SK-MEL-5 (cell line): ENCODE data around the gene CHST11. TPM values are rescaled to one million over a fixed set of nuclear protein-coding genes. Genes with fewer than 3 reads are reported as not detected.
A peak's percentile ranks its signal among the peaks of the same experiment; 100 is the strongest.

Source experiments
- DNase-seq: peaks from one replicate; pipeline ENCODE4 v3.0.0-alpha.2; 2016; ENCODE audit warnings: low read depth, low spot score
- in situ Hi-C: cut with HindIII; loops from 2 replicates; pipeline ENCODE4 v1.10.0; 2016; ENCODE audit warnings: low sequenced_read_pairs, high pct_unique_total_duplicates, low pct_unique_long_range_greater_than_20kb
- total RNA-seq: library from RNA; depleted of rRNA; stranded (reverse); fragments of >200 nt; shearing (Covaris generic); gene quantifications from 2 replicates; pipeline ENCODE4 v1.2.3, GENCODE V29; 2014

Gene CHST11
- total RNA-seq, 1 experiment from 2014 or later = 27.4 TPM

DNA sequence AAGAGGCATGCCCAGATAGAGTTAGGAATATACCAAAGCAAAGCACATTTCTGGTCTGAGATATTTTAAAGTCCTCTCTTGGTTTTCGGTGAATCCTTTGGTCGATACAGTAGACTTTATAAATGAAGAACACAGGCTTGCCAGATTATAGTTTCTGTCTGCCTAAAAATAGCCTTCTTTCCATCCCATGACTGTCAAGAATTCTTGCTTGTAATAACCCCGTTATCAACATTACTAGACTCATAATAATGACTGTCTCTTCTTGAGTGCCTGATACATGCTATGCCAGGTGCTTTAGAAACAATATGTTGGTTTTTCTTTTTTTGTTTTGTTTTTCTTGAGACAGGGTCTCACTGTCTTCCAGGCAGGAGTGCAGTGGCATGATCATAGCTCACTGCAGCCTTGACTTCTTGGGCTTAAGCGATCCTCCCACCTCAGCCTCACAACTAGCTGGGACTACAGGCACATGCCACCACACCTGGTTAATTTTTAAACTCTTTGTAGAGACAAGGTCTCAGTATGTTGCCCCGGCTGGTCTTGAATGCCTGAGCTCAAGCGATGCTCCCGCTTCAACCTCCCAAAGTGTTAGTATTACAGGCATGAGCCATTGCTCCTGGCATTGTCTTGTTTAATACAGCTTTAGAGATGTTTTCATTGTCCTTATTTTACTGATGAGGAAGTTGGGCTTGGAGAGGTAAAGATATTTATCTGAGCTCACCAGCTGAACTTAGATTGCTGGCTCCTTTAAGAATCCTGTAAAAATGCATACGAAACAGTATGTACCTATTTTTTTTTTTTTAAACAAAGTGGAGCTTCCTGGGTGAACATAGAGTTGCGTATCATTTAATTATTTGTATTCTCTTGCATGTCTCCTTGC lies 30.4 kb downstream of the CHST11 start:
- in situ Hi-C loops = no loop called here
- DNase-seq = no peak

DNA sequence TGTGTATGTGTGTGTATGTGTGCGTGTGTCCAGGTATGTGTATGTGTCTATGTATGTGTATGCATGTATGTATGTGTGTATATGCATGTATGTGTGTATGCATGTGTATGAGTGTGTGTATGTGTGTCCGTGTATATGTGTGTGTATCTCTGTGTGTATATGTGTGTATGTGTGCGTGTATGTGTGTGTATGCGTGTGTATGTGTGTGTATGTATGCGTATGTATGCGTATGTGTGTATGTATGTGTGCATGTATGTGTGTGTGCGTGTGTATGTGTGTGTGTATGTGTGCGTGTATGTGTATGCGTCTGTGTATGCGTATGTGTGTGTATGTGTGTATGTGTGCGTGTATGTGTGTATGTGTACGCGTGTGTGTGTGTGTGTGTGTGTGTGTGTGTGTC lies 31.6 kb downstream of the CHST11 start:
- in situ Hi-C loops = no loop called here

DNA sequence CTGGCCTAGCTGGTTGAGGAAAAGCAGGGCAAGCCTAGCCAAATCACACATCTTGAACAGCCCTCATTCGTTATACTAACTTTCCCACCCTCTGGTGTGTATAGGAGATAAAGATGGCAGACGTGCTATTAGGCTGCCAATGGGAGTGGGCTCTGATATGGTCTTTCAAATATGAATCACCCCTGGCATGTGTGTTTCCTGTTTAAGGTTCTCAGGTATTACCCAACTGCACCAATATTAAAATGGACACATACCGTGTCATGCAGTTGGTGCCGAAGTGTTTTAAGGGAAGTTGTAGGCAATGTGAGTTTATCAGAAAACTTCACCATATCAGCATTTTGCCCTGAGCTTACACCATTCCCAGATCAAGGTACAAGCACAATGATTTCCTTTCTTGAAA lies 33.4 kb downstream of the CHST11 start:
- in situ Hi-C loops = no loop called here
- no peak for DNase-seq

More for the DNA sequence above, 31.6 kb downstream of the CHST11 start:
- no peak for DNase-seq

DNA sequence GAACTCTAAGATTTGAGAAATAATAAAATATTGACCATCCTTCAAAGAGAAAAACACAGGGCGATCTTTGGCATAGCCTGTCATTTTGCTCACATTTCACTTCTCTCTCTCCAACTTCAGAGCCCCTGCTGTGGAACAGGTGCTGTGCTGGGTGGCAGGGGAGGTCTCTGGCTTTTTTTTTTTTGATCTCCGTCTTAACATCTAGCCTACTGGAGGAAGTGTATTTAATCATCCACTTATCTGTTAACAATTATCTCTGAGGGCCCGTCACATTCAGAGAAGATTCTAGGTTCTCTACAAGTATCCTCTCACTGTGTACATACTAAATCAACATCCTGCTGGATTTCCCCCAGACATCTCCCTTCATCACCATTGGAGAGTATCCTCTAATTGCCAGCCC lies 34.1 kb downstream of the CHST11 start:
- in situ Hi-C loops = no loop called here
- DNase-seq = no peak

DNA sequence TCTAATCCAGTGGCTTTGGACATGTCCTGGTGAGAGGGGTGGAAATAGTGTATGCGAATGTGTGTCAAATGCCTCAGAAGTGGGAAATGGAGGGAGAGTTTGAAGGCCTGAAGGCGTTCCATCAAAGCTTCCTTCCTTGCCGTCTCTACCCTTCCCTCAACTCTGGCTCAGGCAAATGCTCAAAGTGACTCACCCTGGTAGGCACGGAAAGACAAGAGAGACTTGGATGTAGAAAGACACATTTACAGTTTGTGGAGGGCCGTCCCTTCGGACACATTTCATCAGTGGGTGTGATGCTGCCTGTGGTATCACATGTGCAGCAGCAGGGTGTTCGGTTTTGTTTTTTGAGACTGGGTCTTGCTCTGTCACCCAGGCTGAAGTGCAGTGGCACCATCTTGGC lies 36.7 kb downstream of the CHST11 start:
- in situ Hi-C loops = no loop called here
- no peak for DNase-seq

DNA sequence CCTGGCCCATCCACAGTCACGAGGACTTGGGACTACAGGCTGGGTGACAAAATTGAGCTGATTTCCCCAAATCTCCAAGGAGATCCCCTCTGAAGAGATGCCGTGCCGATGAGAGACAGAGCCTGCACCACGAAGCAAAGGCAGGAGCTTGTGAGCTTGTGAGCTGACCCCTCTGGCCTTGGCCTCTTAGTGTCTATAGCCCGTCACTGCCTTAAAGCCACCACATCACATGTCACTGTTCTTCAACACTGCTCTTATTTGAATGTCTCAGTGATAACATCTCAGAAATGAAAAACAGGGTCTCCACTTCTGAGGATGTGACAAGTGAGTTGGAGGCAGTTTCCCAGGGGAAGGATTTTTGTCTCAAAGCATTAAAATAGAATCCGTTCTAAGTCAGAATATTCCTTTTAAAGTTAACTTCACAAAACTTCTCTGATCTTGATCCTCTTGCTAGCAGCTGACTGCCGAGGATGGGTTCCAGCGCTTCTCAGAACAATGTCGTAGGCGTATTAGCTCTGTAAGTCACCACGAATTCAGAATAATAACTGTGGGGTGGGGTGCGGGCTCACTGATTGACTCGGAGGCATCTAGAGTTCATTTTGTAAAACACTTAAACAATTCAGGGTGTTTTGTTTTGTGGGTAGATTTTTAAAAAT lies 37.5 kb downstream of the CHST11 start:
- in situ Hi-C loops = no loop called here
- no peak for DNase-seq

DNA sequence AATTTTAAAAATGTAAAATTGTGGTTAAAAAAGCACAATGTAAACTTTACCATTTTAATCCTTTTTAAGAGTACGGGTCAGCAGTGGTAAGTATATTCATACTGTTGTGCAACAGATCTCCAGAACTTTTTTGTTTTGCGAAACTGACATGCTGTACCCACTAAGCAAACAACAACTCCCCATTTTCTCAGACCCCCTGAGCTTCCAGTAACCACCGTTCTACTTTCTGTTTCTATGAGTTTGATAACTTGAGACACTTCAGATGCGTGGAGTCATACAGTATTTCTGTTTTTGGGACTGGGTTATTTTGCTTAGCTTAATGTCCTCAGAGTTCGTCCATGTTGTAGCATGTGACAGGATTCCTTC lies 38.0 kb downstream of the CHST11 start:
- no peak for DNase-seq
- in situ Hi-C loops = no loop called here

DNA sequence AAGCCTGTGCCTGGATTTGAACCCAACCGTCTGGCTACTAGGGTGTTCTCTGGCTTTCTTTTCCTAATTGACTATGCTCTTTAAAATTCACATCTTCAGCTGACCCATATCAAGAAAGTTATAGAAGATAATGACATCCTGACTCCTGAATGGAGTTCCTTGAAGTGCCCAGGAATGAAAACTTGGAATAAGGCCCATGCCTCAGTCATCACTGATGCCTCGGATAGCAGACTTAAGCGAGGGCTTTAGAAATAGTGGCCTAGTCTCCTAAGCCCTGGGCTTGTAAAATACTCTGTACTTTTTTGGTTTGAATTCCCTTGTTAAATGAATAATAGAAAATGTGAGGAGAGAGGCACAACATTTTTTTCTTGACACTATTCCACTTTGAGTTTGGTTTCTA lies 39.0 kb downstream of the CHST11 start:
- in situ Hi-C loops = no loop called here
- DNase-seq = no peak

DNA sequence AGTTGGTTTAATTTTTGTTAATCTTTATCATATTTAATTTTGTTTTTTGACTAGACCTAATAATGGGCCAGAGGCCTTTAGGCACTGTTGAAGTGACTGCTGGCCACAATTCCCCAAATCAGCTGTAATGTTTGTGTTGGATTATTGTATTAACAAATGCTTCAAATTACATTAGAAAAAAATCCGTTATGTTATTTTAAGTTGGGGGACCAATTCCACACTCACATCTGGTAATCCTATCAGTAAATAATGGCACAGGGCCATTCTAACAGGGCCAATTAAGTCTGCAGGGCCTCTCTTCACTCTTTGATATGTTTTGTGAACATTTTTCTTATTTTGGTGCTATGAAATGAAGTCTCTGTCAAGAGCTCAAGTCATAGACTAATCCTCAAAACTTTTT lies 39.6 kb downstream of the CHST11 start:
- no peak for DNase-seq
- in situ Hi-C loops = no loop called here

DNA sequence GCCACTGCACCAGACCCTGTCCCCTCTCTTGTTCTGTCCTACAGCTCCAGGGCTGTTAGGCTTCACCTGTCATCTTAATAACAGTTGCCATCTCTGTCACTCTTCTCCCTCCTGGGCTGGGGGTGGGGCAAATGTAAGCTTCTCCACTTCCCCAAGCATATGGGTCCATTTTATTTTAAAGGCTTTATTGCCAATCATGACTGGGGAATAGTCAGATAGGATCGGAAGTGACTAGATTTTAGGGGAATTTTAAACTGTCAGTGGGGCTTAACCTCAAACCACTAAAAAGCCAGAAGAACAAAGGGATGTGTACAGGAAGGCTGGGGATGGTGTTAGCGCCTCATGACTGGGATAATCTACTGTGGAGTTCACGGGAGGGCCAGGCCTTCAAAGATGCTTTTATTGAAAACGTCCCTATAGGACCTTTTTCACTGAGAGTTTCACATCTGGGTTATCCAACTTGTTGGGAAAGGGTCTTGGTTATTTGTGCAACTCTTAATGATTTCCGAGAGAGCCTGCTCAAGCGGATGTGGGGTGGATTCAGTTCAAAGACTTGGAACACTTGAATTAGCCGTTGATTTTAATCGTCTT lies 41.6 kb downstream of the CHST11 start:
- in situ Hi-C loops = no loop called here
- peak; percentile 92 for DNase-seq

DNA sequence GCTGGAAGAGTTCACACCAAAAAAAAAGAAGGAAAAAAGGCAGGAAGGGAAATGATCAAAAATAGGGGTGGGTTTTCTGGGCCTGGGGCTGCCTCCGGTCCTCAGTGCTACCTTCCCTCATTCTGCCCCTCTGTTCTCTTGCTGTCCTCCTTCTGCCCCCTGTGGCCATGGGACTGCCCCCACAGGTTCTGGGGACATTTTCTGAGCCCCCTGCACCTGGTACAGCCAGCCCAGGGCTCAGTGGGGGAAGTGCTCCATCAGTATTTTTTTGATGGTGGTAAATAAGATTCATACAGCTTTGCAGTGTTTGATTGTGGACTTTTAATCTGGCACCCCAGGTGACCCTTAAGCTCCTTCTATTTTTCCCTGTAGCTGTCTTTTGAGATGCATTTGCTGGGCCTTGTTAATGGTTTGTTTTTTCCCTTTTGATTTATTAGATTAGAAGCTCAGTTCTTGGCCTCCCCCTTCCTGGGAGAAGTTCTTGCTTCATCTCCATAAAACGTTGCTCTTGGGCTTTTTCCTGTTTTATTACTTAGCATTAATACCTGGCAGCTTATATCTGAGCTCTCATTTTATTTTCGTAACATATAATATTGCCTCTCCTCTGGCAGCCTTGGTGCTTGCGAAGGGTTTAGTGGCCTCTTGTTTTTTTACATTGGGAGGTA lies 43.1 kb downstream of the CHST11 start:
- in situ Hi-C loops = no loop called here
- DNase-seq = no peak

DNA sequence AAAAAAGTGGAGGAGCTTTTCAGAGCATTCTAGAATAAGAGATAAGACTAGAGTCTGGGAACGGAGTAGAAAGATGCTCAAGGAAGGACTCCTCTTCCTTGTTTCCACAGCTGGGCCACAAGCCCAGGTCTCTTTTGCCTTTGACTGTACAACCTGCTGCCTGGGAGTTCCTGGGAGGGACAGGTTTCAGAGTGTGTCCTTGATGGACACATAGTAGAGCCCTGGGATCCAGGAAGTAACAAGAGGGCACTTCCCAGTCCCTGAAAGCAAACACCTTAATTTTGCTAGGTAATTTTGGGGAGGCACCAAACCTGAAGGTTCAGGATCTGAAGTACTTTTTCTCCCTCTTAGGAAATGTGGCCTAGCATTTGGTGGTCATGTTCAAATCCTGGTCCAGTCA lies 44.4 kb downstream of the CHST11 start:
- DNase-seq = no peak
- in situ Hi-C loops = no loop called here

DNA sequence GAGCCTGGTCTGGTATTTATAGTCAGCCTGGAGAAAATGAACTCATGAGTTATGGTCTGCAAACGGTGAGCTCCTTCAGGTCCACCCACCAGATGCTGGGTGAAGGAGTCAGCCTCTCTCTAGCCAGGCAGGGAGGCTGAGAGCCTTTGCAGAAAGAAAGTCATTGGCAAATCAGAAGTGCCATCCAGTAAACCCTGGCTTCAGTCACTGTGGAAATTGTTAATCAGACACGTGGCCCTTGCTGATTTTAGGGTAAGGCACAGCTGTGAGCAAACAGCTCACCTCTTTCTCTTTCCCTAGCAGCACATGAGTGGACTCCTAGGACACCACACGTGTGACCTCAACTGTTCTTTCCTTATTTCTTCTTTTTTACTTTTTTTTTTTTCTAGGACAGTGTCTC lies 44.9 kb downstream of the CHST11 start:
- DNase-seq = no peak
- in situ Hi-C loops = no loop called here

DNA sequence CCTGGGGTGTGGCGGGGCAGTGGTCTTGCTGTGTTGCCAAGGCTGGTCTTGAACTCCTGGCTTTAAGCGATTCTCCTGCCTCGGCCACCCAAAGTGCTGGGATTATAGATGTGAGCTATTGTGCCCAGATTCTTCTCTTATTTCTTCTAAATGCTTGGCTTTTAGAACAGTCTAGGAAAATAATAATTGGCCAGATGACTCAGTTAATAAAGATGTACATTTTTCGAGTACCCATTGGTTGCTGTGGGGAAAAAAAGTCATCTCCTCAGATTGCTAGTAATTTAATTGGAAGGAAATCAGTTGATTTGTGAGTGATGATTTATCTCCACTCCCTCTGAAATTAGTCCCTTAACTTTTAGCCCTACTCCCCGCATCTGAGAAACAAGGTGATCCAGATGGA lies 45.5 kb downstream of the CHST11 start:
- in situ Hi-C loops = no loop called here
- no peak for DNase-seq

DNA sequence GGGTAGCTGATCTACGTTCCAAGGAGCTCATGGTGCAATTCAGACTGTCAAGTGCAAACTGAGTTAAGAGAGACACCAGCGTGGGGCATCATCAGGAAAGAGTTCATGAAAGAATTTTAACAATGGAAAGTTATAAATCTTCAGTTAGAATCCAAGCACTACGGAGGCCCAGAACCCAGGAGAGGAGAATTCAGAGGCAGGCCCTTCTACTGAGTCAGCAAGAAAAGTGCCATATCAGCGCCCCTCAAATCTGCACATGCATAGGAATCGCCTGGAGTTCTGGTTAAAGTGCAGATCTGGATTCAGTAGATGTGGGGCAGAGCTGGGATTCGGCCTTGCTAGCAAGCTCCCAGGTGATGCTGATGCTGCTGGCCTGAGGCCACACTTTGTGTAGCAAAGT lies 45.9 kb downstream of the CHST11 start:
- no peak for DNase-seq
- in situ Hi-C loops = no loop called here

DNA sequence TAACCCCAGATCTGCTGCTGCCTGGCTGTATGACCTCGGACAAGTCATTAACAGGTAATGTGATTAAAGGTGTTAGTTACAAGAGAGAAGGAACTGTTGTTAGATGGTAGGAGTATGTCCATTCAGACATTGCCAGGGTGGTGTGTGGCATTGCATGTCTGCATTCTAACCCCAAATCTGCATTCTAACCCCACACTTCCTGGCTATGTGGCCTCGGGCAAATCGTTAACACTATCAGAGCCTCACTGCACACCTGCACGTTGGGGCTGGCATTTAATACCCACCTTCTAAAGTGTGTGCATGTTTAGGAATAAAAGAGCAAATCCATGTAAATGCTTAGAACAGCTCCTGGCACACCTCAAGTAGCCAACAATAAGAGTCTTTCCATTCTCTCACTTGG lies 46.4 kb downstream of the CHST11 start:
- no peak for DNase-seq
- in situ Hi-C loops = no loop called here

DNA sequence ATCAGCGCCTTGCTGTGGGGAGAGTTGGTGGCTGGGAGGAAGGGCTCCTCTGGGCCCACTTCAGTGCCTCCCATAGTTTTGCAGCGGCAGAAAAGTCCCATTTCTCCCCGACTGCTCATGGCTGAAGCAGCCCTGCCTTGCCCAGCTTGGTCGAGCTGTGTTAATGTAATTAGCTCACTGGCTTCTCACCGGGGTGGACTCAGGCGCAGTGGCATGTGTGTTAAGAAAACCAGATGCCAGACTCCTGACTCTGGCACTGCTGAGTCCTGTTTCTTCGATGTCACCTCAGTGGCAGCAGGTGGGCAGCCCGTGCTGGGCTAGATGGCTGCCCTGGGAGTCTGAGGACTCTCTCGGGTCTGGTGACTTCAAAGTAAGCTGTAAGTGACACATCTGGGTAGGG lies 47.4 kb downstream of the CHST11 start:
- in situ Hi-C loops = no loop called here

DNA sequence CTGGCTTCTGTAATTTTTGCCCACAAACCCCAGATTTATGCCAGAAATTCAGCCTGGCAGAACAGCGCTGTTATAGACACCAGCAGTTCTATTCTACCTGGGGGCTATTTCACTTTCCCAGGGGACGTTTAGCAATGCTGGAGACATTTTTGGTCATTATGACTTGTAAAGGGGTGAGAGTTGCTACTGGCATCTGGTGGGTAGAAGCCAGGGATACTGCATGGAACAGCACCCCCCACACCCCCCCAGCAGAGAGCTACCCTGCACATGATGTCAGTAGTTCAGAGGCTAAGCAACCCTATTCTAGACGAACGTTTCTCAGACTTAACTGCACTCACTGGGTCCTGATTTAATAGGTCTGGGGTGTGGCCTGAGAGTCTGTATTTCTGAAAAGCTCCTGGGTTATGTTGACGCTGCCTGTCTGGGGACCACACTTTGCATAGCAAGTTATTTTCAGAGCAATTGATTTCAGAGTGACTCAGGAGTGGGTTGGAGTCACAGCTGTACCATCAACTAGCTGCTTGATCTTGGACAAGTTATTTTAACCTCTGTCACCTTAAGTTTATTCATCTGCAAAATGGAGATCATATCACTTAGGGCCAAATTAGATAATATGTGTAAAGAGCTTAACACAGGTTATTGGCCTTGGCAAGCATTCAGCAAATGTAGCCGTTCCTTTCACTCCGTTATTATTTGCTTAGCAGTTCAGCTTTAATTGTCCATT lies 48.5 kb downstream of the CHST11 start:
- in situ Hi-C loops = no loop called here
- no peak for DNase-seq

More for the DNA sequence above, 47.4 kb downstream of the CHST11 start:
- DNase-seq = no peak
